Panc1 (cell line): ENCODE data around the gene DDAH1. TPM values are rescaled to one million over a fixed set of nuclear protein-coding genes. Genes with fewer than 3 reads are reported as not detected.

Experiments
- ATAC-seq: fragments of 200-7000 bp; cut with Tn5 transposase; 2 replicates; pipeline ENCODE4 v1.9.1; 2020; ENCODE audit warnings: mild to moderate bottlenecking, moderate library complexity
- BruUV-seq: library from RNA; stranded (reverse); fragments of 400-500 nt; replicated peaks from 2 replicates; lab custom pipeline; 2021; lab: Mats Ljungman, UMichigan
- CTCF ChIA-PET: fragments of 300-600 bp; sonication (Branson Sonifier 250); formaldehyde crosslinking; loops from one replicate; lab custom pipeline; 2022; ENCODE audit warnings: antibody characterized with exemption; lab: Charles Lee
- POLR2A ChIA-PET: fragments of 300-600 bp; sonication (Branson Sonifier 250); formaldehyde crosslinking; loops from one replicate; lab custom pipeline; 2022; ENCODE audit warnings: antibody characterized with exemption; lab: Charles Lee
- DNase-seq: peaks from one replicate; pipeline ENCODE4 v3.0.0-alpha.2; 2010; ENCODE audit warnings: low read depth, low spot score
- H3K27ac ChIP-seq: 2 replicates; pipeline ENCODE4 v1.5.1; 2011; ENCODE audit warnings: mild to moderate bottlenecking, low read length, inconsistent platforms
- H3K27me3 ChIP-seq: fragments of 200-500 bp; sonication (Bioruptor generic); 2 replicates; pipeline ENCODE4 v1.6.0; 2014; ENCODE audit warnings: low read length, inconsistent platforms; ENCODE audit not compliant: control insufficient read depth, insufficient read depth
- H3K36me3 ChIP-seq: fragments of 200-500 bp; sonication (Bioruptor generic); 2 replicates; pipeline ENCODE4 v1.5.1; 2014; ENCODE audit warnings: inconsistent platforms, mild to moderate bottlenecking, low read length, moderate library complexity; ENCODE audit not compliant: control insufficient read depth, insufficient read depth
- H3K4me1 ChIP-seq: 2 replicates; pipeline ENCODE4 v1.5.1; 2011; ENCODE audit warnings: inconsistent platforms, mild to moderate bottlenecking, low read length, moderate library complexity; ENCODE audit not compliant: control insufficient read depth, insufficient read depth
- H3K4me3 ChIP-seq, 2 experiments: 2 replicates each; pipeline ENCODE4 v1.5.1; 2011 to 2012; ENCODE audit warnings: low read depth in 2 of 2, low read length in 2 of 2, mild to moderate bottlenecking in 2 of 2, inconsistent platforms in 1 of 2, moderate library complexity in 1 of 2
- H3K9me3 ChIP-seq: fragments of 200-500 bp; sonication (Bioruptor generic); 2 replicates; pipeline ENCODE4 v1.5.1; 2014; ENCODE audit warnings: low read depth, mild to moderate bottlenecking, inconsistent platforms, low read length, moderate library complexity; ENCODE audit not compliant: control insufficient read depth, insufficient read depth
- POLR2AphosphoS5 ChIP-seq: IDR thresholded peaks from 2 replicates; pipeline ENCODE4 v1.6.1; 2012; ENCODE audit warnings: mild to moderate bottlenecking, low read depth, low read length, moderate library complexity
- SIN3A ChIP-seq: IDR thresholded peaks from 2 replicates; pipeline ENCODE4 v1.6.1; 2012; ENCODE audit warnings: low read depth, mild to moderate bottlenecking, low read length, moderate library complexity, borderline replicate concordance; ENCODE audit not compliant: insufficient read depth
- TCF7L2 ChIP-seq: IDR thresholded peaks from 2 replicates; pipeline ENCODE4 v1.6.1; 2011; ENCODE audit warnings: mild to moderate bottlenecking, low read depth, low read length, inconsistent platforms
- in situ Hi-C: cut with HindIII; loops from 2 replicates; pipeline ENCODE4 v1.10.0; 2016; ENCODE audit warnings: low sequenced_read_pairs, low pct_unique_long_range_greater_than_20kb
- intact Hi-C: fragments of 100-400 bp; cut with micrococcal nuclease; formaldehyde crosslinking; loops from one replicate; pipeline ENCODE4 v1.10.0; 2022; ENCODE audit not compliant: unreplicated experiment
- total RNA-seq: library from RNA; stranded (reverse); gene quantifications from one replicate; pipeline ENCODE4 v1.2.1, GENCODE V29; 2021; ENCODE audit not compliant: unreplicated experiment
- TF ChIP-seq, protein P1 (sequence below): fragments of 450-650 bp; IDR thresholded peaks from 2 replicates; pipeline ENCODE4 v1.5.1; 2017; ENCODE audit warnings: mild to moderate bottlenecking
- TF ChIP-seq, protein P2 (sequence below), 2 experiments: IDR thresholded peaks; 2 replicates each; pipeline ENCODE4 v1.6.1; 2011 to 2012; ENCODE audit warnings: low read depth in 2 of 2, control low read depth in 1 of 2, low read length in 1 of 2, mild to moderate bottlenecking in 1 of 2, moderate library complexity in 1 of 2; ENCODE audit not compliant: insufficient read depth in 1 of 2

Gene DDAH1
- total RNA-seq, 1 experiment from 2014 or later = 85.4 TPM

DNA sequence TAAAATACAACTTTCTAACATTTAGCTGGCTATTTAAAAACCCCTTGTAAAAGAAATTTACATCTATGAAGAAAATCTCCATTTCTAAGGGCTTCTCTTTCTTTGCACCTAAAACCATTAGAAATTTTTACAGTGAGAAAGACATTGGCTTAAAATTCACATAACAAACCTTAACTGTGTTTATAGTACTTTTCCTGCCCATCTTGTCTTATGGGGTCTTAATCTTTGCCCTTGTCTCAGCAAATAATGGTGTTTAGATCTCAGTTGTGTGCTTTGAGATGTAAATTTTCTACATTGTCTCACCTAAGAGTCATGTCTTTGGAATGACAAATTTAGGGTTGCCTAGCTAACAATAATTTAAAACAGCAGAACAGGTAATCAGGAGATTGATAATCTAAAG lies 71.5 kb downstream of the DDAH1 start:
- POLR2A ChIA-PET = interaction anchor here (0.6 kb wide), 1 partner anchor 50 kb away, joined by 3 read pairs; no protein-coding TSS in a partner anchor
- no peaks in the 10 kb centered on the region for H3K27me3 ChIP-seq
- no peak overlapping the region for H3K4me3 ChIP-seq
- intact Hi-C loops (no loop called here), in situ Hi-C loops (no loop called here)
- CTCF ChIA-PET = no interaction called here
- TF ChIP-seq TCF7L2 (no peak), SIN3A (no peak), POLR2AphosphoS5 (no peak)
- TF ChIP-seq, protein P1, sequence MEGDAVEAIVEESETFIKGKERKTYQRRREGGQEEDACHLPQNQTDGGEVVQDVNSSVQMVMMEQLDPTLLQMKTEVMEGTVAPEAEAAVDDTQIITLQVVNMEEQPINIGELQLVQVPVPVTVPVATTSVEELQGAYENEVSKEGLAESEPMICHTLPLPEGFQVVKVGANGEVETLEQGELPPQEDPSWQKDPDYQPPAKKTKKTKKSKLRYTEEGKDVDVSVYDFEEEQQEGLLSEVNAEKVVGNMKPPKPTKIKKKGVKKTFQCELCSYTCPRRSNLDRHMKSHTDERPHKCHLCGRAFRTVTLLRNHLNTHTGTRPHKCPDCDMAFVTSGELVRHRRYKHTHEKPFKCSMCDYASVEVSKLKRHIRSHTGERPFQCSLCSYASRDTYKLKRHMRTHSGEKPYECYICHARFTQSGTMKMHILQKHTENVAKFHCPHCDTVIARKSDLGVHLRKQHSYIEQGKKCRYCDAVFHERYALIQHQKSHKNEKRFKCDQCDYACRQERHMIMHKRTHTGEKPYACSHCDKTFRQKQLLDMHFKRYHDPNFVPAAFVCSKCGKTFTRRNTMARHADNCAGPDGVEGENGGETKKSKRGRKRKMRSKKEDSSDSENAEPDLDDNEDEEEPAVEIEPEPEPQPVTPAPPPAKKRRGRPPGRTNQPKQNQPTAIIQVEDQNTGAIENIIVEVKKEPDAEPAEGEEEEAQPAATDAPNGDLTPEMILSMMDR = no peak
- TF ChIP-seq, protein P2, sequence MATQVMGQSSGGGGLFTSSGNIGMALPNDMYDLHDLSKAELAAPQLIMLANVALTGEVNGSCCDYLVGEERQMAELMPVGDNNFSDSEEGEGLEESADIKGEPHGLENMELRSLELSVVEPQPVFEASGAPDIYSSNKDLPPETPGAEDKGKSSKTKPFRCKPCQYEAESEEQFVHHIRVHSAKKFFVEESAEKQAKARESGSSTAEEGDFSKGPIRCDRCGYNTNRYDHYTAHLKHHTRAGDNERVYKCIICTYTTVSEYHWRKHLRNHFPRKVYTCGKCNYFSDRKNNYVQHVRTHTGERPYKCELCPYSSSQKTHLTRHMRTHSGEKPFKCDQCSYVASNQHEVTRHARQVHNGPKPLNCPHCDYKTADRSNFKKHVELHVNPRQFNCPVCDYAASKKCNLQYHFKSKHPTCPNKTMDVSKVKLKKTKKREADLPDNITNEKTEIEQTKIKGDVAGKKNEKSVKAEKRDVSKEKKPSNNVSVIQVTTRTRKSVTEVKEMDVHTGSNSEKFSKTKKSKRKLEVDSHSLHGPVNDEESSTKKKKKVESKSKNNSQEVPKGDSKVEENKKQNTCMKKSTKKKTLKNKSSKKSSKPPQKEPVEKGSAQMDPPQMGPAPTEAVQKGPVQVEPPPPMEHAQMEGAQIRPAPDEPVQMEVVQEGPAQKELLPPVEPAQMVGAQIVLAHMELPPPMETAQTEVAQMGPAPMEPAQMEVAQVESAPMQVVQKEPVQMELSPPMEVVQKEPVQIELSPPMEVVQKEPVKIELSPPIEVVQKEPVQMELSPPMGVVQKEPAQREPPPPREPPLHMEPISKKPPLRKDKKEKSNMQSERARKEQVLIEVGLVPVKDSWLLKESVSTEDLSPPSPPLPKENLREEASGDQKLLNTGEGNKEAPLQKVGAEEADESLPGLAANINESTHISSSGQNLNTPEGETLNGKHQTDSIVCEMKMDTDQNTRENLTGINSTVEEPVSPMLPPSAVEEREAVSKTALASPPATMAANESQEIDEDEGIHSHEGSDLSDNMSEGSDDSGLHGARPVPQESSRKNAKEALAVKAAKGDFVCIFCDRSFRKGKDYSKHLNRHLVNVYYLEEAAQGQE (IDR thresholded peaks at IDR 0.05; ENCODE audit: insufficient read depth in 1 of 2, low read depth in 2 of 2, low read length in 1 of 2) = no peak
- no peaks in the 10 kb centered on the region; the same call in 1 of the 2 replicates for H3K9me3 ChIP-seq
- DNase-seq (no peak), ATAC-seq (no peak)
- no TSS peak for BruUV-seq
- peak overlapping the region; percentile 36 for H3K27ac ChIP-seq
- H3K4me1 ChIP-seq = peaks cover 14% of the 10 kb centered on the region
- H3K36me3 ChIP-seq = no peaks in the 10 kb centered on the region

DNA sequence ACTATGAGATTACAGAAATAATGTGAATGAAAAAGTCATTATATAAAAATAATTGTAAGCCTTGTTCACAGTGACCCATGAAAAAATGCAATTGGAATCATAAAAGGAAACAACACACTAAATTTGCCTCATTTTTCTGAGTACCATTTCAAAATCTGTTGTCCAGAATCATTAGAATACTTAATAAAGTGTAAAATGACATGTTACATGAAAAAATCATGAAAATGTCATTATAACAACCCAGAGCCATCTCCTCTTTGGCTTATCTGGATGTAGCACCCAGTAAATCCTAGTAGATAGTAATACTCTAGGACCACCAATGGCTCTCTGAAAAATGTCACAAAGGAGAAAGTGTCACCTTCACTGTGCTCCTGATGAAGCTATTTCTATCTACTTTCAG lies 76.5 kb downstream of the DDAH1 start:
- H3K27ac ChIP-seq = no peak overlapping the region
- BruUV-seq = no TSS peak
- peaks cover 11% of the 10 kb centered on the region; the same call in 1 of the 2 replicates for H3K9me3 ChIP-seq
- no peak for ATAC-seq
- H3K27me3 ChIP-seq = no peaks in the 10 kb centered on the region
- POLR2A ChIA-PET = no interaction called here
- DNase-seq = no peak
- in situ Hi-C loops = no loop called here
- no peaks in the 10 kb centered on the region for H3K36me3 ChIP-seq
- intact Hi-C loops = no loop called here
- CTCF ChIA-PET = no interaction called here
- H3K4me1 ChIP-seq = no peaks in the 10 kb centered on the region
- TF ChIP-seq, protein P2 (IDR thresholded peaks at IDR 0.05; ENCODE audit: insufficient read depth in 1 of 2, low read depth in 2 of 2, low read length in 1 of 2) = no peak
- TF ChIP-seq TCF7L2 = no peak
- TF ChIP-seq, protein P1 = no peak
- no peak overlapping the region for H3K4me3 ChIP-seq
